Pericardium fibroblast (primary cell): ENCODE results near the gene EXOC4. TPM values are rescaled to one million over a fixed set of nuclear protein-coding genes. Genes with fewer than 3 reads are reported as not detected.

Source experiments
- total RNA-seq: library from RNA; depleted of rRNA; stranded (reverse); fragments of >200 nt; gene quantifications from 2 replicates; pipeline ENCODE4 v1.2.3, GENCODE V29; 2015

EXOC4 gene
- total RNA-seq, result 41.7 and 42.7 TPM in 2 replicates

DNA sequence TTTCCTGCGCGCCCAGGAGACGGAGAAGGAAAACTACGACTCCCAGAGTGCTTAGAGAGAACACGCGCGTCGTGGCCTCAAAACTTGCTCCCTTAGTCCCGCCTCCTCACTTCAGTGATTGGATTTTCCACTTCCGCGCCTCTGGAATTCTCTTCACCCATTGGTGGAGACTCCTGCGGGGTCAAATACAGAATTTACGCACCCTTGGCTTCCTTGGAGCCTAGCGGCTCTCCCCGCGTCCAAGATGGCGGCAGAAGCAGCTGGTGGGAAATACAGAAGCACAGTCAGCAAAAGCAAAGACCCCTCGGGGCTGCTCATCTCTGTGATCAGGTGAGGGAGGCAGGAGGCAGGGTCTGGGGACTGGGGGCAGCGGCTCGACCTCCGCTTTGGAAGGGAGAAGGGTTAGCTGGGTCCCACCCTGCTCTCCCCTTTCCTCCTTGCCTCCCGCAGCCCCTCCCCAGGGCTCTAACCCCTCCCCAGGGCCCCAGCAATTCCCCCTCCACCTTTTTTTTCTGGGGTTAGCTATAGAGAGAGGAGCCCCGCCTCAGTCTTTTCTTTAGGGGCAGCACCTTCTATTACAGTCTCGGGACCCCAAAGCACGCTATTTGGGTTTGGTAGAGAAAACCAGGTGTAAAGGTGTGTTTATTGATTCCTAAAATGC lies at the start of gene EXOC4:
Gene EXOC4 (plus strand): TSS at position 221 of the 661 bp plus-strand sequence.

Other genes starting within 250 kb of the EXOC4 start
- 47.3 and 52.7 TPM in 2 replicates for gene CHCHD3, start 171.0 kb upstream of the EXOC4 start, total RNA-seq